Lung (tissue), 12 donors: ENCODE data around the gene SLC49A4. TPM values are rescaled to one million over a fixed set of nuclear protein-coding genes. Genes with fewer than 3 reads are reported as not detected.

Source experiments
- ATAC-seq: fragments of 200-7000 bp; cut with Tn5 transposase; one replicate; pipeline ENCODE4 v1.9.1; 2020; ENCODE audit warnings: moderate number of reproducible peaks; ENCODE audit not compliant: insufficient read depth, low FRiP score
- DNase-seq, 3 donors: peaks; one replicate each; pipeline ENCODE4 v3.0.0-alpha.2; 2013 to 2017
- H3K27ac ChIP-seq, 2 donors: one replicate each; pipeline ENCODE4 v1.5.1; 2013; ENCODE audit warnings: mild to moderate bottlenecking in 2 of 2, moderate library complexity in 2 of 2, control low read depth in 1 of 2, inconsistent platforms in 1 of 2, low read depth in 1 of 2, low read length in 1 of 2
- H3K27me3 ChIP-seq, 3 donors: one replicate each; pipeline ENCODE4 v1.5.1; 2013; ENCODE audit warnings: low read length in 2 of 3; ENCODE audit not compliant: control insufficient read depth in 3 of 3, insufficient read depth in 3 of 3
- H3K36me3 ChIP-seq, 4 donors: one replicate each; pipeline ENCODE4 v1.5.1; 2013; ENCODE audit warnings: low read length in 4 of 4, mild to moderate bottlenecking in 1 of 4, moderate library complexity in 1 of 4; ENCODE audit not compliant: control insufficient read depth in 4 of 4, insufficient read depth in 4 of 4
- H3K4me1 ChIP-seq, 5 donors: one replicate each; pipeline ENCODE4 v1.5.1; 2013; ENCODE audit warnings: low read length in 5 of 5, mild to moderate bottlenecking in 2 of 5, moderate library complexity in 1 of 5; ENCODE audit not compliant: control insufficient read depth in 5 of 5, insufficient read depth in 5 of 5
- H3K4me3 ChIP-seq: one replicate; pipeline ENCODE4 v1.5.1; 2013; ENCODE audit warnings: mild to moderate bottlenecking, control low read depth, moderate library complexity
- H3K9ac ChIP-seq, 2 donors: one replicate each; pipeline ENCODE4 v1.5.1; 2013; ENCODE audit warnings: low read length in 2 of 2, control low read depth in 1 of 2; ENCODE audit not compliant: insufficient read depth in 1 of 2
- H3K9me3 ChIP-seq, 4 donors: one replicate each; pipeline ENCODE4 v1.5.1; 2013; ENCODE audit warnings: low read length in 3 of 4, mild to moderate bottlenecking in 1 of 4, moderate library complexity in 1 of 4; ENCODE audit not compliant: control insufficient read depth in 4 of 4, insufficient read depth in 3 of 4
- WGBS, 2 donors: extraction: QIAGEN DNeasy Blood & Tissue Kit; methylation state at CpG; one replicate each; pipeline ENCODE4 v1.1.7; 2013; 5-methylcytosine and 5-hydroxymethylcytosine counted together
- polyA plus RNA-seq, 2 donors: library from polyadenylated mRNA; stranded (reverse); fragments of 200-250 nt; gene quantifications; one replicate each; pipeline ENCODE4 v1.2.1, GENCODE V29; 2013
- total RNA-seq, 2 donors: library from RNA; depleted of rRNA in 1 of 2; stranded (reverse); fragments of >200 nt in 1 of 2; gene quantifications; one replicate each; pipeline ENCODE4 v1.2.1, GENCODE V29; 2014 to 2021
- TF ChIP-seq, protein P1 (sequence below): IDR thresholded peaks from 2 replicates; pipeline ENCODE4 v1.5.1; 2012; ENCODE audit warnings: mild to moderate bottlenecking; ENCODE audit errors: control extremely low read depth, extremely low read depth
- donor health status: control.
- donor health status: control.
- donor health status: Bipolar disorder and iron deficiency.
- donor health status: healthy.
- donor health status: DM: yes; HTN: yes; CAD: no.

The SLC49A4 gene
- total and polyA plus RNA-seq, 4 donors, result 3.9 to 24.4 (median 9.9) TPM

DNA sequence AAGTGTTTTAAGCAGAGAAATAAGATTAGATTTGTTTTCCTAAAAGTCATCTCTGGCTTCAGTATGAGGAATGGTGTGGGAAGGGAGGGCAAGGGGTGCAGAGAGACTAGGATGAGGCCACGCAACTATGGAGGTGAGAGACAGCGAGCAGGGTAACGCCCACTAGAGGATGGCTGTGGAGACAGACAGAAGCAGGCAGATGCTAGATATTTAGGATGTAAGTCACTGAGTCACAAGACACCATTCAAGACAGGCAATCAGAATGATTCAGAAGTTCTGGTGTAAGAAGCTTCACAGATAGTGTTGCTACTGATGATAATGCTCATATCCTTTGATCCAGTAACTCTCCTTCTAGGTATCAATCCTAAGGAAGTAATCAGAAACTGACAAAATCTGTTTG lies 20.3 kb upstream of the SLC49A4 start:
- Histone ChIP-seq H3K4me1 (peaks cover 0 to 2% (median 0%) of the 10 kb centered on the region in 5 donors), H3K9ac (no peak overlapping the region), H3K36me3 (peaks cover 0 to 5% (median 2%) of the 10 kb centered on the region in 4 donors), H3K9me3 (no peaks in the 10 kb centered on the region), H3K27ac (no peak overlapping the region), H3K27me3 (no peaks in the 10 kb centered on the region), H3K4me3 (no peak overlapping the region)
- ATAC-seq (no peak), DNase-seq (no peak)
- TF ChIP-seq, protein P1, sequence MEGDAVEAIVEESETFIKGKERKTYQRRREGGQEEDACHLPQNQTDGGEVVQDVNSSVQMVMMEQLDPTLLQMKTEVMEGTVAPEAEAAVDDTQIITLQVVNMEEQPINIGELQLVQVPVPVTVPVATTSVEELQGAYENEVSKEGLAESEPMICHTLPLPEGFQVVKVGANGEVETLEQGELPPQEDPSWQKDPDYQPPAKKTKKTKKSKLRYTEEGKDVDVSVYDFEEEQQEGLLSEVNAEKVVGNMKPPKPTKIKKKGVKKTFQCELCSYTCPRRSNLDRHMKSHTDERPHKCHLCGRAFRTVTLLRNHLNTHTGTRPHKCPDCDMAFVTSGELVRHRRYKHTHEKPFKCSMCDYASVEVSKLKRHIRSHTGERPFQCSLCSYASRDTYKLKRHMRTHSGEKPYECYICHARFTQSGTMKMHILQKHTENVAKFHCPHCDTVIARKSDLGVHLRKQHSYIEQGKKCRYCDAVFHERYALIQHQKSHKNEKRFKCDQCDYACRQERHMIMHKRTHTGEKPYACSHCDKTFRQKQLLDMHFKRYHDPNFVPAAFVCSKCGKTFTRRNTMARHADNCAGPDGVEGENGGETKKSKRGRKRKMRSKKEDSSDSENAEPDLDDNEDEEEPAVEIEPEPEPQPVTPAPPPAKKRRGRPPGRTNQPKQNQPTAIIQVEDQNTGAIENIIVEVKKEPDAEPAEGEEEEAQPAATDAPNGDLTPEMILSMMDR, result no peak
- WGBS, 2 donors, result 93 to 95% methylated on average over 3 of the region's 3 CpGs

DNA sequence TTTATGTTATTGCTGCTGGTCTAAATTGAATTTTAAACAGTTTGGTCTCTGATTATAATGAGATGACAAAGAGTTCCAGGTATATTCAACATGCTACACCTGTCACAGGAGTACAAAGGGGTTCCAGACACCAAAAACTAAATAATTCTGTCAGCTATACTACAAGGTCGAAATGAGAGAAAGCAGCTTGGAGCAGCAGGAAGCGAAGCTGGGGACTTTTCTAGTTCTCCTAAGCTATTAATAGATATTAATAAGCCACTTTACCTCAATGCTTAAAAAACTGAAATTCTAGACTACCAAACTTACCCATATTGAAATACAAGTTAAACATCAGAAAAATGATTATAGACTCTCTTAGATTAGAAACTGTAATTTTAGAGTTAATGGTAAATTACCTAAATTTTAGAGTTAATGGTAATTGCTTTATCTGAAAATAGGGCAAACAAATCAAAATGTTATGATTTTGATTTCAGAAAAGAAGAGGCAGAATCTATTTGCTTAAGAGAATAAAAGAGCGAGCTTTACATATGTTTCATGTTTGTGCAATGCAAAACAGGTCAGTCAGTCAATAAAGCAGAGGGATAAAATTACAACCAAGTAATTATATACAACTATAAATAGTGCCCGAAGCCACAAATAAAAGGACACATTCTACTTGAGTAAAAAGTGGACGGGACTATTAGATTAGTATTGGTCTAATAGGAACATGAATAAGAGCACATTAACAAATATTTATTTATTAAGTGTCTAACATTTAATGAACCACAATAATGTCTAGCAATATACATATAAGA lies 18.0 kb upstream of the SLC49A4 start:
- WGBS, 2 donors, result 63 to 84% methylated on average over 5 of the region's 5 CpGs
- H3K9ac ChIP-seq, result no peak overlapping the region
- ATAC-seq (no peak), DNase-seq (no peak)
- peaks cover 0 to 2% (median 0%) of the 10 kb centered on the region in 5 donors for H3K4me1 ChIP-seq
- no peak overlapping the region for H3K27ac ChIP-seq
- no peak overlapping the region for H3K4me3 ChIP-seq
- peaks cover 0 to 5% (median 2%) of the 10 kb centered on the region in 4 donors for H3K36me3 ChIP-seq
- H3K27me3 ChIP-seq, result no peaks in the 10 kb centered on the region
- H3K9me3 ChIP-seq, result no peaks in the 10 kb centered on the region
- TF ChIP-seq, protein P1, result no peak

DNA sequence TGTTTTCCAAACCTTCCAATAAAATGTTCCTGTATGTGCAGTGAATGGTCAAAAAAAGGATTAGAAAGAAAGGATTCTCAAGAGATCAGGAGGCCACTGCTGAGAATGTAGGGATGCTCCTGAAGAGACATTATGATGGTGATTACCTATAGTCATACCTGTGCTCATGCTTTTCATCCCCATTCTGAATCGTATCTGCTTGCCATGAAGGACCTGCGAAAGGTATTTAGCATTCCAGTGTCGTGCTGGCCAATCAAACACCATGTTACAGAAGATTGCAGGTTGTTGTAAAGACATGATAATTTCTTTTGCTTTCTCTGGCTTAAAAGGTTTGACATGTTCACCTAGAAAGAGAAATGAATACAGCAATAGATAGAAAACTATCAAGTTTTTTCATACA lies 17.3 kb upstream of the SLC49A4 start:
- no peak for DNase-seq
- peaks cover 0 to 5% (median 2%) of the 10 kb centered on the region in 4 donors for H3K36me3 ChIP-seq
- no peak overlapping the region for H3K27ac ChIP-seq
- TF ChIP-seq, protein P1, result no peak
- 85 to 93% methylated on average over 3 of the region's 3 CpGs for WGBS, 2 donors
- H3K9ac ChIP-seq, result no peak overlapping the region
- ATAC-seq, result no peak
- H3K27me3 ChIP-seq, result no peaks in the 10 kb centered on the region
- H3K4me3 ChIP-seq, result no peak overlapping the region
- H3K4me1 ChIP-seq, result peaks cover 0 to 2% (median 0%) of the 10 kb centered on the region in 5 donors
- no peaks in the 10 kb centered on the region for H3K9me3 ChIP-seq

DNA sequence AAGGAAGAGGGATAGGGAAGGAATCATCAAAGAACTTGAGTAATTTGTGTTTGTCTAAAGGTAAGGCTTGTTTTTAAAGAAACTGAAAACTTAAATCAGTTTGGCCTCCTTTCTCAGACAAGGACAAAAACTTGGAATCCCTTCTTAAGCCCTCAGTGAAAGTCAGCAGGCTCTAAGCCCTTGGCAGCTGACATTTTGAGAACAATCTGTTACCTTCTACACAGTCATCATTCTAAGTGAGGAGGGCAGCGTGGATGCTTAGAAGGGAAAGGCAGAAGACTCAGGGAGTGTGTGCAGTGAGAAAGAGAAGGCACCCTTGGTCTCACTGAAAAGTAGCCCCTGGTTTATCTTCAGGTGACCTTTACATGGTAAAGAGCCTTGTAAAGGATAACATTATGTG lies 12.1 kb upstream of the SLC49A4 start:
- TF ChIP-seq, protein P1, result no peak
- Histone ChIP-seq H3K9ac (no peak overlapping the region), H3K4me3 (no peak overlapping the region), H3K4me1 (no peaks in the 10 kb centered on the region), H3K27me3 (no peaks in the 10 kb centered on the region), H3K36me3 (peaks cover 0 to 2% (median 0%) of the 10 kb centered on the region in 4 donors), H3K9me3 (no peaks in the 10 kb centered on the region), H3K27ac (no peak overlapping the region)
- DNase-seq, result no peak
- 98 to 100% methylated on average over 1 of the region's 1 CpG for WGBS, 2 donors
- no peak for ATAC-seq
